ENCODE measurements around the gene LRRC9.

Gene LRRC9

DNA sequence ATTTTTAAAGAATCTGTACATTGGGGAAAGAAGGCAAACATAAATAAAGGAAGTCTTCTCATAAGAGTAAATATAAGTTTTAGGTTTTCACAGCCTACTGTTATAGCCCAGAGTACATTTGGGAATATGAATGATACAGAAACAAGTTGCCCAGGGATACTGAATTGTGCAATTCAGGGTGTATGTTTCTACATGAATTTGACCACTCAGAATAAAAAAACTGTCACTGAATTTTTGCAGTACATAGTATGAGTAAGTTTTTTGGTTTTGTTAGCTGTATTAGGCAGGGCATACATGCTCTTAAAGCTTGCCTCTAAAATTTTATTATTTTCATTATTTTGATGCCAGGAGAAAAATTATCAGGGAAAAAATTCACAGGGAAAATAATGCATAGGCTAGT lies 165.1 kb downstream of the LRRC9 start:
- ChIA-PET CTCF (no interaction called here), POLR2A (no interaction called here)
- H3K4me3 ChIP-seq (ENCODE audit: low read depth, low read length) = no peak overlapping the region
- no peaks in the 10 kb centered on the region for H3K9me3 ChIP-seq (ENCODE audit: control insufficient read depth, insufficient read depth, low read depth, low read length)
- no peaks in the 10 kb centered on the region; the same call in 1 of the 2 replicates for H3K4me1 ChIP-seq (ENCODE audit: control insufficient read depth, insufficient read depth, low read length)
- no peaks in the 10 kb centered on the region for H3K36me3 ChIP-seq (ENCODE audit: control insufficient read depth in 2 of 2, insufficient read depth in 1 of 2, low read length in 2 of 2)
- TF ChIP-seq GLIS2 (tag by site-specific recombination; IDR thresholded peaks at IDR 0.05) (no peak), ZNF747 (tag by site-specific recombination; IDR thresholded peaks at IDR 0.05) (no peak), ZNF658 (tag by site-specific recombination; IDR thresholded peaks at IDR 0.05) (no peak), ZSCAN30 (tag by site-specific recombination; IDR thresholded peaks at IDR 0.05) (no peak), ZNF548 (tag by site-specific recombination; IDR thresholded peaks at IDR 0.05) (no peak), ZBTB26 (tag by site-specific recombination; optimal IDR thresholded peaks at IDR 0.05) (no peak), ZNF792 (tag by site-specific recombination; IDR thresholded peaks at IDR 0.05) (no peak), ZNF292 (tag by site-specific recombination; IDR thresholded peaks at IDR 0.05; ENCODE audit: borderline replicate concordance, low read depth) (no peak), KLF9 (tag by site-specific recombination; IDR thresholded peaks at IDR 0.05; ENCODE audit: low read depth) (no peak), ZNF707 (tag by site-specific recombination; IDR thresholded peaks at IDR 0.05) (no peak), ZNF423 (tag by site-specific recombination; IDR thresholded peaks at IDR 0.05) (no peak), ZNF521 (tag by site-specific recombination; IDR thresholded peaks at IDR 0.05) (no peak), KLF16 (tag by site-specific recombination; IDR thresholded peaks at IDR 0.05) (no peak)
- TF ChIP-seq, protein P1, sequence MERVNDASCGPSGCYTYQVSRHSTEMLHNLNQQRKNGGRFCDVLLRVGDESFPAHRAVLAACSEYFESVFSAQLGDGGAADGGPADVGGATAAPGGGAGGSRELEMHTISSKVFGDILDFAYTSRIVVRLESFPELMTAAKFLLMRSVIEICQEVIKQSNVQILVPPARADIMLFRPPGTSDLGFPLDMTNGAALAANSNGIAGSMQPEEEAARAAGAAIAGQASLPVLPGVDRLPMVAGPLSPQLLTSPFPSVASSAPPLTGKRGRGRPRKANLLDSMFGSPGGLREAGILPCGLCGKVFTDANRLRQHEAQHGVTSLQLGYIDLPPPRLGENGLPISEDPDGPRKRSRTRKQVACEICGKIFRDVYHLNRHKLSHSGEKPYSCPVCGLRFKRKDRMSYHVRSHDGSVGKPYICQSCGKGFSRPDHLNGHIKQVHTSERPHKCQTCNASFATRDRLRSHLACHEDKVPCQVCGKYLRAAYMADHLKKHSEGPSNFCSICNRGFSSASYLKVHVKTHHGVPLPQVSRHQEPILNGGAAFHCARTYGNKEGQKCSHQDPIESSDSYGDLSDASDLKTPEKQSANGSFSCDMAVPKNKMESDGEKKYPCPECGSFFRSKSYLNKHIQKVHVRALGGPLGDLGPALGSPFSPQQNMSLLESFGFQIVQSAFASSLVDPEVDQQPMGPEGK (tag by site-specific recombination; IDR thresholded peaks at IDR 0.05) = no peak
- TF ChIP-seq, protein P2, sequence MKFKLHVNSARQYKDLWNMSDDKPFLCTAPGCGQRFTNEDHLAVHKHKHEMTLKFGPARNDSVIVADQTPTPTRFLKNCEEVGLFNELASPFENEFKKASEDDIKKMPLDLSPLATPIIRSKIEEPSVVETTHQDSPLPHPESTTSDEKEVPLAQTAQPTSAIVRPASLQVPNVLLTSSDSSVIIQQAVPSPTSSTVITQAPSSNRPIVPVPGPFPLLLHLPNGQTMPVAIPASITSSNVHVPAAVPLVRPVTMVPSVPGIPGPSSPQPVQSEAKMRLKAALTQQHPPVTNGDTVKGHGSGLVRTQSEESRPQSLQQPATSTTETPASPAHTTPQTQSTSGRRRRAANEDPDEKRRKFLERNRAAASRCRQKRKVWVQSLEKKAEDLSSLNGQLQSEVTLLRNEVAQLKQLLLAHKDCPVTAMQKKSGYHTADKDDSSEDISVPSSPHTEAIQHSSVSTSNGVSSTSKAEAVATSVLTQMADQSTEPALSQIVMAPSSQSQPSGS (tag by site-specific recombination; IDR thresholded peaks at IDR 0.05; ENCODE audit: low read depth) = no peak
- no peak overlapping the region for H3K27ac ChIP-seq (ENCODE audit: extremely low read depth, low read depth, low read length)

- Histone ChIP-seq H3K4me1 (ENCODE audit: control insufficient read depth, insufficient read depth, low read length) (peaks cover 3% of the 10 kb centered on the region), H3K27ac (ENCODE audit: extremely low read depth, low read depth, low read length) (no peak overlapping the region), H3K9me3 (ENCODE audit: control insufficient read depth, insufficient read depth, low read depth, low read length) (no peaks in the 10 kb centered on the region), H3K36me3 (ENCODE audit: control insufficient read depth in 2 of 2, insufficient read depth in 1 of 2, low read length in 2 of 2) (no peaks in the 10 kb centered on the region), H3K4me3 (ENCODE audit: low read depth, low read length) (no peak overlapping the region)
- CTCF ChIA-PET = interaction anchor here (0.8 kb wide), 1 partner anchor 99 kb away, joined by 3 read pairs; no protein-coding TSS in a partner anchor
- POLR2A ChIA-PET = no interaction called here
- TF ChIP-seq ZNF311 (tag by site-specific recombination; IDR thresholded peaks at IDR 0.05; ENCODE audit: borderline replicate concordance) = no peak
- TF ChIP-seq, protein P3, sequence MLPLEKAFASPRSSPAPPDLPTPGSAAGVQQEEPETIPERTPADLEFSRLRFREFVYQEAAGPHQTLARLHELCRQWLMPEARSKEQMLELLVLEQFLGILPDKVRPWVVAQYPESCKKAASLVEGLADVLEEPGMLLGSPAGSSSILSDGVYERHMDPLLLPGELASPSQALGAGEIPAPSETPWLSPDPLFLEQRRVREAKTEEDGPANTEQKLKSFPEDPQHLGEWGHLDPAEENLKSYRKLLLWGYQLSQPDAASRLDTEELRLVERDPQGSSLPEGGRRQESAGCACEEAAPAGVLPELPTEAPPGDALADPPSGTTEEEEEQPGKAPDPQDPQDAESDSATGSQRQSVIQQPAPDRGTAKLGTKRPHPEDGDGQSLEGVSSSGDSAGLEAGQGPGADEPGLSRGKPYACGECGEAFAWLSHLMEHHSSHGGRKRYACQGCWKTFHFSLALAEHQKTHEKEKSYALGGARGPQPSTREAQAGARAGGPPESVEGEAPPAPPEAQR (tag by site-specific recombination; IDR thresholded peaks at IDR 0.05) = no peak
- TF ChIP-seq ZBTB48 (tag by site-specific recombination; IDR thresholded peaks at IDR 0.05) = no peak
- no peak for TF ChIP-seq ZBTB49 (tag by site-specific recombination; IDR thresholded peaks at IDR 0.05; ENCODE audit: low read depth)
- TF ChIP-seq AEBP2 (tag by site-specific recombination; IDR thresholded peaks at IDR 0.05; ENCODE audit: borderline replicate concordance) = no peak
Observed at GRCh38 chr14:60085693-60086092, 165.7 kb downstream of the LRRC9 start.
